CD4-positive, alpha-beta T cell (primary cell): ENCODE measurements around the gene BSCL2. TPM values are rescaled to one million over a fixed set of nuclear protein-coding genes. Genes with fewer than 3 reads are reported as not detected.
A peak's percentile ranks its signal among the peaks of the same experiment; 100 is the strongest.

Experiments used
- ATAC-seq: fragments of 200-7000 bp; cut with Tn5 transposase; one replicate; pipeline ENCODE4 v1.10.0; 2022; ENCODE audit warnings: mild to moderate bottlenecking; ENCODE audit not compliant: poor library complexity
- CTCF ChIA-PET: fragments of 350-600 bp; sonication (Branson Sonifier 250); formaldehyde crosslinking; loops from one replicate; lab custom pipeline; 2021; ENCODE audit warnings: antibody characterized with exemption, inconsistent platforms; lab: Charles Lee
- POLR2A ChIA-PET: fragments of 350-600 bp; sonication (Branson Sonifier 250); formaldehyde crosslinking; loops from one replicate; lab custom pipeline; 2021; ENCODE audit warnings: antibody characterized with exemption, inconsistent platforms; lab: Charles Lee
- DNase-seq, 14 experiments: peaks; one replicate each; pipeline ENCODE4 v3.0.0-alpha.2; 2013 to 2020; ENCODE audit warnings: mixed read lengths in 2 of 14
- H3K27ac ChIP-seq, 2 donors: one replicate each; pipeline versions ENCODE4 v1.5.1 to v1.7.0; 2013; ENCODE audit warnings: low read length in 2 of 2, low read depth in 1 of 2, mild to moderate bottlenecking in 1 of 2
- H3K27me3 ChIP-seq, 2 experiments: 1 replicate in 1 of 2; 2 replicates in 1 of 2; pipeline versions ENCODE4 v1.6.1 to v1.7.0; 2013; ENCODE audit warnings: low read length in 2 of 2, control low read depth in 1 of 2, mild to moderate bottlenecking in 1 of 2, moderate library complexity in 1 of 2; ENCODE audit not compliant: insufficient read depth in 2 of 2, control insufficient read depth in 1 of 2
- H3K36me3 ChIP-seq: one replicate; pipeline ENCODE4 v1.6.1; 2013; ENCODE audit warnings: low read length, control low read depth; ENCODE audit not compliant: insufficient read depth
- H3K4me1 ChIP-seq: one replicate; pipeline ENCODE4 v1.6.1; 2013; ENCODE audit warnings: low read length, control low read depth; ENCODE audit not compliant: insufficient read depth
- H3K4me3 ChIP-seq: one replicate; pipeline ENCODE4 v1.5.1; 2013; ENCODE audit warnings: mild to moderate bottlenecking, low read length, moderate library complexity
- H3K9me3 ChIP-seq, 2 experiments: 1 replicate in 1 of 2; 2 replicates in 1 of 2; pipeline versions ENCODE4 v1.6.1 to v1.7.0; 2013; ENCODE audit warnings: low read length in 2 of 2, mild to moderate bottlenecking in 2 of 2, control low read depth in 1 of 2, moderate library complexity in 1 of 2; ENCODE audit not compliant: control insufficient read depth in 1 of 2, insufficient read depth in 1 of 2
- H3K27ac Mint-ChIP-seq: one replicate; pipeline ENCODE4 v1.8.0; 2020; ENCODE audit warnings: mixed read lengths
- H3K27me3 Mint-ChIP-seq: one replicate; pipeline ENCODE4 v1.8.0; 2021; ENCODE audit warnings: mixed read lengths
- H3K36me3 Mint-ChIP-seq: one replicate; pipeline ENCODE4 v1.8.0; 2021; ENCODE audit warnings: low read depth, mixed read lengths
- H3K4me1 Mint-ChIP-seq: one replicate; pipeline ENCODE4 v1.8.0; 2021; ENCODE audit warnings: low read depth, mixed read lengths
- H3K4me3 Mint-ChIP-seq: one replicate; pipeline ENCODE4 v1.8.0; 2020; ENCODE audit warnings: mild to moderate bottlenecking, mixed read lengths
- H3K9me3 Mint-ChIP-seq: one replicate; pipeline ENCODE4 v1.8.0; 2020; ENCODE audit warnings: mixed read lengths
- intact Hi-C, 2 experiments: fragments of 100-400 bp; cut with DNase I in 1 of 2; cut with micrococcal nuclease in 1 of 2; formaldehyde crosslinking; loops; one replicate each; pipeline versions ENCODE4 v1.15.1 to v1.9.0; 2023 to 2025; cut with DNase I, micrococcal nuclease
- total RNA-seq, 174 experiments: library from RNA in 2 of 174; stranded (reverse) in 2 of 174; gene quantifications; one replicate each; pipeline ENCODE4 v1.2.3 and lab custom pipeline; 2021 to 2026
- TF ChIP-seq, protein P1 (sequence below): fragments of 200-600 bp; IDR thresholded peaks from one replicate; pipeline ENCODE4 v1.8.0; 2022; ENCODE audit warnings: antibody characterized with exemption, mild to moderate bottlenecking

The BSCL2 gene
- total RNA-seq, 2 experiments from 2014 or later, result 17.1 to 20.0 TPM

DNA sequence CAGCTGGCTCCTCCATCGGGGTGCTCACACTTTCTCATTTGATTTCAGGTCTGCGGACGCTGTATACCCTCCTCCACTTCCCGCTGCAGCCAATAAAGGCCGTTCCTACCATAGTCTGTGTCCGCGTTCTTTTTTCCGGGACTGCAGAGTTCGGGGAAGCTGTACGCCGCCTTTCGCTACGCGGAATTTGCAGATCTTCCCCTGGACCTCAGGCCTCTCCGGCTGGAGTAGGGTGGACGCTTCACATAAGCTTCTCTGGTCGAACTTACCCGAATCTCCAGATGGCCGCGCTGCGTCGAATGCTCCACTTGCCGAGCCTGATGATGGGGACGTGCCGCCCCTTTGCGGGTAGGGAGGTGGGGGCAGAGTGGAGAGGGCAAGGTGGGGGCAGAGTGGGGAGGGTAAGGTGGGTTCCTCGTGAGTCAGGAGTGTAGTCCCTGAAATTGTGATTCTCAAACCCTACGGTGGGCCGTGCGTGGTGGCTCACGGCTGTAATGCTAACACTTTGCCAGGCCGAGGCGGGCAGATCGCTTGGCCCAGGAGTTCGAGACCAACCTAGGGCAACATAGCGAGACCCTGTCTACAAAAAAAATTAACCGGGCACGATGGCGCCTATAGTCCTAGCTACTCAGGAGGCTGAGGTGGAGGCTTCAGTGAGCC lies 41.5 kb downstream of the BSCL2 start:
- Mint-ChIP-seq H3K27me3 (no peaks in the 10 kb centered on the region), H3K36me3 (peaks cover 39% of the 10 kb centered on the region), H3K4me1 (peaks cover 36% of the 10 kb centered on the region), H3K27ac (peak overlapping the region; percentile 96), H3K4me3 (peak overlapping the region; percentile 99), H3K9me3 (no peaks in the 10 kb centered on the region)
- H3K9me3 ChIP-seq, result no peaks in the 10 kb centered on the region
- ChIA-PET POLR2A (interaction anchor here (0.6 to 5.3 kb wide), 43 partner anchors 10 to 241 kb away, joined by 3 to 170 read pairs (median 7); partner anchors contain the start of genes B3GAT3, BSCL2, EEF1G and EML3), CTCF (interaction anchor here (0.8 to 1.9 kb wide), 10 partner anchors 8 to 241 kb away, joined by 3 to 7 read pairs (median 4); partner anchors contain the start of genes B3GAT3, GANAB, INTS5 and TUT1)
- intact Hi-C loops, result loop anchor here (1.0 to 10.0 kb wide), 3 partner anchors 12 to 871 kb away; partner anchors contain the start of genes INTS5 (in 2 of the 2), FEN1 (in 1 of the 2) and TMEM258 (in 1 of the 2)
- H3K36me3 ChIP-seq, result peaks cover 21% of the 10 kb centered on the region
- TF ChIP-seq, protein P1, sequence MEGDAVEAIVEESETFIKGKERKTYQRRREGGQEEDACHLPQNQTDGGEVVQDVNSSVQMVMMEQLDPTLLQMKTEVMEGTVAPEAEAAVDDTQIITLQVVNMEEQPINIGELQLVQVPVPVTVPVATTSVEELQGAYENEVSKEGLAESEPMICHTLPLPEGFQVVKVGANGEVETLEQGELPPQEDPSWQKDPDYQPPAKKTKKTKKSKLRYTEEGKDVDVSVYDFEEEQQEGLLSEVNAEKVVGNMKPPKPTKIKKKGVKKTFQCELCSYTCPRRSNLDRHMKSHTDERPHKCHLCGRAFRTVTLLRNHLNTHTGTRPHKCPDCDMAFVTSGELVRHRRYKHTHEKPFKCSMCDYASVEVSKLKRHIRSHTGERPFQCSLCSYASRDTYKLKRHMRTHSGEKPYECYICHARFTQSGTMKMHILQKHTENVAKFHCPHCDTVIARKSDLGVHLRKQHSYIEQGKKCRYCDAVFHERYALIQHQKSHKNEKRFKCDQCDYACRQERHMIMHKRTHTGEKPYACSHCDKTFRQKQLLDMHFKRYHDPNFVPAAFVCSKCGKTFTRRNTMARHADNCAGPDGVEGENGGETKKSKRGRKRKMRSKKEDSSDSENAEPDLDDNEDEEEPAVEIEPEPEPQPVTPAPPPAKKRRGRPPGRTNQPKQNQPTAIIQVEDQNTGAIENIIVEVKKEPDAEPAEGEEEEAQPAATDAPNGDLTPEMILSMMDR, result no peak
- DNase-seq (peak; percentile 31 to 79 (median 52)), ATAC-seq (peak; percentile 28)
- no peaks in the 10 kb centered on the region for H3K27me3 ChIP-seq
- H3K4me3 ChIP-seq, result peak overlapping the region; percentile 73
- H3K27ac ChIP-seq, result peak overlapping the region; percentile 80 to 88
- H3K4me1 ChIP-seq, result peaks cover 54% of the 10 kb centered on the region

DNA sequence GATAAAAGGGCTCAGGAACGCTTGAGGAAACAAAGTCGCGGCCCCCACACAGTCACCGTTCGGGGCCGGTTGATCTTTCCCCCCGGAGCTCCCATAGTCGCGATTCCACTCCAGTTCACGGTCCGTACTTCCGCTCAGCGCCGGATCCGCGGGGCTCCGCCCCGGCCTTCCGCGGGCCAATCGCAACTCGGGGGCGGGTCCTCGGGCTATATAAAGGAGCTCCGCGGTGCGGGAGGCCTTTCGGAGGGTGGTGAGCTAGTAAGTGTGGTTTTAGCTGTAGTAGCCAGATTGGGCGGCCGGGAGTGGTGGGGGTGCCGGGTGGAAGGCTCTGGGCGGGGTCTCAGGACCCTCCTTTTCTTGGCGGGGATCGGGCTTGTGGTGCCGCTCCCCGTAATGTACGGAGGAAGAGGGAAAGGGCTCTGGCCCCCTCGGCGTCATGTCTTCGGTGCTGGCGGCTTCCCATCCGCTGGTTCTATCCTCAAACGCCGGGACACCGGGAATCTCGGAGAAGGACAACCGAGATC lies 42.1 kb downstream of the BSCL2 start, which contains the start of the genes C11orf98 and CSKMT:
Gene C11orf98, minus strand, starts transcription at position 136 of the 524 bp plus-strand sequence. Its CDS starts 41 bp downstream, at position 95.
Gene CSKMT, plus strand, starts transcription at position 238 of the 524 bp plus-strand sequence. CDS start 568 bp downstream, outside the sequence.
- TF ChIP-seq, protein P1, result no peak
- no peaks in the 10 kb centered on the region for H3K27me3 Mint-ChIP-seq

More for the DNA sequence above, 42.1 kb downstream of the BSCL2 start, which contains the start of the genes C11orf98 and CSKMT:
- peaks cover 36% of the 10 kb centered on the region for H3K4me1 Mint-ChIP-seq
- no peaks in the 10 kb centered on the region for H3K9me3 ChIP-seq
- peak within 1 kb of the TSS; percentile 99 for H3K4me3 Mint-ChIP-seq
- peaks cover 39% of the 10 kb centered on the region for H3K36me3 Mint-ChIP-seq
- ChIA-PET POLR2A (interaction anchor here (0.6 to 5.3 kb wide), 49 partner anchors 10 to 1620 kb away, joined by 3 to 170 read pairs (median 6); partner anchors contain the start of genes B3GAT3, BAD, BSCL2 and EEF1G), CTCF (interaction anchor here (0.8 to 1.9 kb wide), 11 partner anchors 9 to 240 kb away, joined by 3 to 7 read pairs (median 4); partner anchors contain the start of genes B3GAT3, GANAB, INTS5 and TUT1)
- DNase-seq (peak; percentile 92 to 97 (median 94)), ATAC-seq (peak; percentile 91)
- peaks cover 21% of the 10 kb centered on the region for H3K36me3 ChIP-seq
- H3K27me3 ChIP-seq, result no peaks in the 10 kb centered on the region
- intact Hi-C loops, result loop anchor here (1.0 to 10.0 kb wide), 2 partner anchors 12 to 870 kb away; partner anchors contain the start of genes INTS5 (in 2 of the 2), FEN1 (in 1 of the 2) and TMEM258 (in 1 of the 2)
- H3K27ac ChIP-seq, result peak within 1 kb of the TSS; percentile 80 to 88
- H3K9me3 Mint-ChIP-seq, result no peaks in the 10 kb centered on the region
- H3K4me3 ChIP-seq, result peak within 1 kb of the TSS; percentile 73
- H3K4me1 ChIP-seq, result peaks cover 48% of the 10 kb centered on the region
- H3K27ac Mint-ChIP-seq, result peak within 1 kb of the TSS; percentile 96
